ENCODE data around the gene ROR2.

- TF ChIP-seq EZH2phosphoT487 (IDR thresholded peaks at IDR 0.05; ENCODE audit: insufficient read depth, low read depth) (no peak), EZH2 (IDR thresholded peaks at IDR 0.05; ENCODE audit: insufficient read depth, poor library complexity, severe bottlenecking) (no peak)
These were observed 272.1 kb downstream of the ROR2 start for GRCh38 chr9:91677822-91678436.

Measured in GM23248 (cell line).